GDM1 (cell line): ENCODE data around the gene U2SURP.
"Not testable (repeated sequence)": the region's sequence is repeated elsewhere in the genome, so short reads cannot be mapped to it uniquely, and the experiment has no call there.

Experiments used
- DNase-seq: peaks from one replicate; lab custom pipeline; 2025; lab: John Stamatoyannopoulos, UW

U2SURP gene

GRCh38 chr3:143014921-143015320 lies 13.6 kb downstream of the U2SURP start:
- no peak for DNase-seq

GRCh38 chr3:143016321-143016972 lies 15.1 kb downstream of the U2SURP start:
- DNase-seq: no peak

GRCh38 chr3:143024351-143024960 lies 23.1 kb downstream of the U2SURP start:
- DNase-seq: no peak

- DNase-seq: no peak
These were observed 30.0 kb downstream of the U2SURP start for GRCh38 chr3:143031327-143031726.

GRCh38 chr3:143031796-143032387 lies 30.5 kb downstream of the U2SURP start:
- not testable (repeated sequence) for DNase-seq

GRCh38 chr3:143035466-143036211 lies 34.3 kb downstream of the U2SURP start:
- no peak for DNase-seq

- no peak for DNase-seq
These were observed 35.2 kb downstream of the U2SURP start for GRCh38 chr3:143036557-143036956.

GRCh38 chr3:143037867-143038266 lies 36.5 kb downstream of the U2SURP start:
- DNase-seq: no peak

- DNase-seq: no peak
These were observed 39.0 kb downstream of the U2SURP start for GRCh38 chr3:143040261-143040879.

GRCh38 chr3:143041903-143042302 lies 40.5 kb downstream of the U2SURP start:
- no peak for DNase-seq

GRCh38 chr3:143045639-143046038 lies 44.3 kb downstream of the U2SURP start:
- DNase-seq: no peak

- DNase-seq: not testable (repeated sequence)
These were observed 44.7 kb downstream of the U2SURP start for GRCh38 chr3:143046075-143046474.

GRCh38 chr3:143054011-143054410 lies 52.6 kb downstream of the U2SURP start:
- no peak for DNase-seq

- no peak for DNase-seq
These were observed 55.0 kb downstream of the U2SURP start for GRCh38 chr3:143056372-143056771.

GRCh38 chr3:143060906-143061305 lies 59.5 kb downstream of the U2SURP start:
- no peak for DNase-seq

- no peak for DNase-seq
These were observed 61.6 kb downstream of the U2SURP start for GRCh38 chr3:143063018-143063417.

GRCh38 chr3:143064777-143065176 lies 63.4 kb downstream of the U2SURP start:
- DNase-seq: no peak

GRCh38 chr3:143065364-143065763 lies 64.0 kb downstream of the U2SURP start:
- no peak for DNase-seq

GRCh38 chr3:143066033-143066432 lies 64.7 kb downstream of the U2SURP start:
- DNase-seq: no peak

GRCh38 chr3:143067201-143067600 lies 65.8 kb downstream of the U2SURP start:
- no peak for DNase-seq

- DNase-seq: no peak
These were observed 66.7 kb downstream of the U2SURP start for GRCh38 chr3:143068059-143068458.

- no peak for DNase-seq
These were observed 69.7 kb downstream of the U2SURP start for GRCh38 chr3:143070977-143071551.
